K562 (cell line): Measurements from ENCODE around the gene MFN1.

Experiments used
- CEBPG ChIP-seq, 3 experiments: fragments of 200-800 bp in 1 of 3; sonication (Bioruptor generic) in 1 of 3; sonication (generic) in 1 of 3; formaldehyde crosslinking in 1 of 3; IDR thresholded peaks in 2 of 3; conservative IDR thresholded peaks in 1 of 3; 2 replicates each; pipeline versions ENCODE4 v1.6.1 to v1.8.0; 2016 to 2022; ENCODE audit warnings: missing compliant biosample characterization in 2 of 3, missing genetic modification characterization in 2 of 3, mild to moderate bottlenecking in 1 of 3, missing genetic modification reagents in 1 of 3
- CHD2 ChIP-seq: IDR thresholded peaks from 2 replicates; pipeline ENCODE4 v1.6.1; 2011; ENCODE audit warnings: low read depth, low read length
- EP300 ChIP-seq: IDR thresholded peaks from 2 replicates; pipeline ENCODE4 v1.6.1; 2012; ENCODE audit warnings: low read length, improper control_type of control experiment
- MYC ChIP-seq, 2 experiments: fragments of 250-450 bp in 1 of 2; sonication (Bioruptor Pico) in 1 of 2; IDR thresholded peaks; 2 replicates each; pipeline versions ENCODE4 v1.5.1 to v1.6.1; 2012 to 2021; ENCODE audit warnings: low read depth in 2 of 2, borderline replicate concordance in 1 of 2, improper control_type of control experiment in 1 of 2, low read length in 1 of 2, mild to moderate bottlenecking in 1 of 2, moderate library complexity in 1 of 2
- NR1H2 ChIP-seq: sonication (generic); formaldehyde crosslinking; IDR thresholded peaks from 2 replicates; pipeline ENCODE4 v1.4.0; 2020; ENCODE audit warnings: mild to moderate bottlenecking, missing genetic modification reagents
- SIN3A ChIP-seq, 2 experiments: fragments of 150-350 bp in 1 of 2; IDR thresholded peaks; 2 replicates each; pipeline ENCODE4 v1.6.1; 2011 to 2016; ENCODE audit warnings: borderline replicate concordance in 2 of 2, low read depth in 2 of 2, low read length in 2 of 2, mild to moderate bottlenecking in 2 of 2, moderate library complexity in 2 of 2; ENCODE audit not compliant: control insufficient read depth in 1 of 2
- ZNF354B ChIP-seq: fragments of 250-450 bp; sonication (Bioruptor Pico); IDR thresholded peaks from 2 replicates; pipeline ENCODE4 v1.4.0; 2020
- TF ChIP-seq, protein P1 (sequence below): sonication (generic); formaldehyde crosslinking; IDR thresholded peaks from 2 replicates; pipeline ENCODE4 v1.8.1; 2022; ENCODE audit warnings: missing genetic modification reagents
- TF ChIP-seq, protein P2 (sequence below), 3 experiments: IDR thresholded peaks in 2 of 3; conservative IDR thresholded peaks in 1 of 3; 2 replicates each; pipeline ENCODE4 v1.5.1; 2011 to 2012; ENCODE audit warnings: low read length in 3 of 3, mild to moderate bottlenecking in 3 of 3, control low read depth in 2 of 3, improper control_type of control experiment in 1 of 3, inconsistent platforms in 1 of 3, low read depth in 1 of 3, mixed read lengths in 1 of 3, moderate library complexity in 1 of 3; ENCODE audit not compliant: insufficient read depth in 2 of 3
- TF ChIP-seq, protein P3 (sequence below): sonication (generic); formaldehyde crosslinking; IDR thresholded peaks from 2 replicates; pipeline ENCODE4 v1.9.0; 2022; ENCODE audit warnings: mild to moderate bottlenecking, missing genetic modification reagents

DNA sequence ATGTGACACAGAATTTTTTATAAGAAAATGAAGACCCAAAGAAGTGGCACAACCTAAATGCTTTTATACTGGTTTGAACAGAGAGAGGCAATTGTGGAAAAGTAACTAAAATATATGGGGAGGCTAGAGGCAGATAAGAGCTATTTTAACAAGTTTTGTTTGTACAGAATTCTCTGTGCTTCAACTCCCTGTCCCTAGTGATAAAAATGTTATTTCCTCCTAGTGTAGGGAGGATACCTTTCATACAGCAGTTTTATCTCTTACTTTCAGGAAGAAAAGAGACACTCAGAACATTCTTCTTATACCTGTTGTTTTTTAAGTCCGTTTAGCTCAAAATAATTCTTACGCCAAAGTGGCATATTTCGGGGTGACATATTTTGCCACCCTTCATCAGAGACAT, 45.9 kb upstream of the MFN1 start:
- TF ChIP-seq, protein P1, sequence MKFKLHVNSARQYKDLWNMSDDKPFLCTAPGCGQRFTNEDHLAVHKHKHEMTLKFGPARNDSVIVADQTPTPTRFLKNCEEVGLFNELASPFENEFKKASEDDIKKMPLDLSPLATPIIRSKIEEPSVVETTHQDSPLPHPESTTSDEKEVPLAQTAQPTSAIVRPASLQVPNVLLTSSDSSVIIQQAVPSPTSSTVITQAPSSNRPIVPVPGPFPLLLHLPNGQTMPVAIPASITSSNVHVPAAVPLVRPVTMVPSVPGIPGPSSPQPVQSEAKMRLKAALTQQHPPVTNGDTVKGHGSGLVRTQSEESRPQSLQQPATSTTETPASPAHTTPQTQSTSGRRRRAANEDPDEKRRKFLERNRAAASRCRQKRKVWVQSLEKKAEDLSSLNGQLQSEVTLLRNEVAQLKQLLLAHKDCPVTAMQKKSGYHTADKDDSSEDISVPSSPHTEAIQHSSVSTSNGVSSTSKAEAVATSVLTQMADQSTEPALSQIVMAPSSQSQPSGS: no peak
- TF ChIP-seq ZNF354B (CRISPR knock-in tag) (no peak), NR1H2 (CRISPR knock-in tag) (no peak), EP300 (peak; percentile 87; the same call in 1 of the 2 replicates), SIN3A (IDR thresholded peaks at IDR 0.05; ENCODE audit: borderline replicate concordance in 2 of 2, control insufficient read depth in 1 of 2, low read depth in 2 of 2, low read length in 2 of 2) (no peak), CEBPG (CRISPR knock-in tag; IDR thresholded peaks at IDR 0.05) (no peak), CEBPG (tag; conservative IDR thresholded peaks at IDR 0.05 in 1 of 2, IDR thresholded peaks at IDR 0.05 in 1 of 2) (no peak), MYC (IDR thresholded peaks at IDR 0.05; ENCODE audit: low read depth, low read length) (no peak), MYC (CRISPR knock-in tag; IDR thresholded peaks at IDR 0.05; ENCODE audit: borderline replicate concordance, low read depth) (no peak), CHD2 (no peak)
- TF ChIP-seq, protein P2, sequence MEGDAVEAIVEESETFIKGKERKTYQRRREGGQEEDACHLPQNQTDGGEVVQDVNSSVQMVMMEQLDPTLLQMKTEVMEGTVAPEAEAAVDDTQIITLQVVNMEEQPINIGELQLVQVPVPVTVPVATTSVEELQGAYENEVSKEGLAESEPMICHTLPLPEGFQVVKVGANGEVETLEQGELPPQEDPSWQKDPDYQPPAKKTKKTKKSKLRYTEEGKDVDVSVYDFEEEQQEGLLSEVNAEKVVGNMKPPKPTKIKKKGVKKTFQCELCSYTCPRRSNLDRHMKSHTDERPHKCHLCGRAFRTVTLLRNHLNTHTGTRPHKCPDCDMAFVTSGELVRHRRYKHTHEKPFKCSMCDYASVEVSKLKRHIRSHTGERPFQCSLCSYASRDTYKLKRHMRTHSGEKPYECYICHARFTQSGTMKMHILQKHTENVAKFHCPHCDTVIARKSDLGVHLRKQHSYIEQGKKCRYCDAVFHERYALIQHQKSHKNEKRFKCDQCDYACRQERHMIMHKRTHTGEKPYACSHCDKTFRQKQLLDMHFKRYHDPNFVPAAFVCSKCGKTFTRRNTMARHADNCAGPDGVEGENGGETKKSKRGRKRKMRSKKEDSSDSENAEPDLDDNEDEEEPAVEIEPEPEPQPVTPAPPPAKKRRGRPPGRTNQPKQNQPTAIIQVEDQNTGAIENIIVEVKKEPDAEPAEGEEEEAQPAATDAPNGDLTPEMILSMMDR (IDR thresholded peaks at IDR 0.05 in 2 of 3, conservative IDR thresholded peaks at IDR 0.05 in 1 of 3; ENCODE audit: insufficient read depth in 2 of 3, low read depth in 1 of 3, low read length in 3 of 3): no peak
- TF ChIP-seq, protein P3, sequence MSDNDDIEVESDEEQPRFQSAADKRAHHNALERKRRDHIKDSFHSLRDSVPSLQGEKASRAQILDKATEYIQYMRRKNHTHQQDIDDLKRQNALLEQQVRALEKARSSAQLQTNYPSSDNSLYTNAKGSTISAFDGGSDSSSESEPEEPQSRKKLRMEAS: no peak
